Measurements from ENCODE around the gene TOP3A.

- TF ChIP-seq POLR2AphosphoS5 (IDR thresholded peaks at IDR 0.05; ENCODE audit: low read depth) (no peak), EZH2phosphoT487 (IDR thresholded peaks at IDR 0.05; ENCODE audit: unreplicated experiment) (no peak), EZH2 (IDR thresholded peaks at IDR 0.05; ENCODE audit: low read depth, unreplicated experiment) (no peak), CREB1 (CRISPR knock-in tag; IDR thresholded peaks at IDR 0.05; ENCODE audit: low read depth) (no peak), NANOG (IDR thresholded peaks at IDR 0.05; ENCODE audit: borderline replicate concordance) (no peak), JUNB (IDR thresholded peaks at IDR 0.05; ENCODE audit: unreplicated experiment) (no peak)
- TF ChIP-seq, protein P1, sequence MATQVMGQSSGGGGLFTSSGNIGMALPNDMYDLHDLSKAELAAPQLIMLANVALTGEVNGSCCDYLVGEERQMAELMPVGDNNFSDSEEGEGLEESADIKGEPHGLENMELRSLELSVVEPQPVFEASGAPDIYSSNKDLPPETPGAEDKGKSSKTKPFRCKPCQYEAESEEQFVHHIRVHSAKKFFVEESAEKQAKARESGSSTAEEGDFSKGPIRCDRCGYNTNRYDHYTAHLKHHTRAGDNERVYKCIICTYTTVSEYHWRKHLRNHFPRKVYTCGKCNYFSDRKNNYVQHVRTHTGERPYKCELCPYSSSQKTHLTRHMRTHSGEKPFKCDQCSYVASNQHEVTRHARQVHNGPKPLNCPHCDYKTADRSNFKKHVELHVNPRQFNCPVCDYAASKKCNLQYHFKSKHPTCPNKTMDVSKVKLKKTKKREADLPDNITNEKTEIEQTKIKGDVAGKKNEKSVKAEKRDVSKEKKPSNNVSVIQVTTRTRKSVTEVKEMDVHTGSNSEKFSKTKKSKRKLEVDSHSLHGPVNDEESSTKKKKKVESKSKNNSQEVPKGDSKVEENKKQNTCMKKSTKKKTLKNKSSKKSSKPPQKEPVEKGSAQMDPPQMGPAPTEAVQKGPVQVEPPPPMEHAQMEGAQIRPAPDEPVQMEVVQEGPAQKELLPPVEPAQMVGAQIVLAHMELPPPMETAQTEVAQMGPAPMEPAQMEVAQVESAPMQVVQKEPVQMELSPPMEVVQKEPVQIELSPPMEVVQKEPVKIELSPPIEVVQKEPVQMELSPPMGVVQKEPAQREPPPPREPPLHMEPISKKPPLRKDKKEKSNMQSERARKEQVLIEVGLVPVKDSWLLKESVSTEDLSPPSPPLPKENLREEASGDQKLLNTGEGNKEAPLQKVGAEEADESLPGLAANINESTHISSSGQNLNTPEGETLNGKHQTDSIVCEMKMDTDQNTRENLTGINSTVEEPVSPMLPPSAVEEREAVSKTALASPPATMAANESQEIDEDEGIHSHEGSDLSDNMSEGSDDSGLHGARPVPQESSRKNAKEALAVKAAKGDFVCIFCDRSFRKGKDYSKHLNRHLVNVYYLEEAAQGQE (IDR thresholded peaks at IDR 0.05; ENCODE audit: unreplicated experiment) = no peak
- TF ChIP-seq, protein P2, sequence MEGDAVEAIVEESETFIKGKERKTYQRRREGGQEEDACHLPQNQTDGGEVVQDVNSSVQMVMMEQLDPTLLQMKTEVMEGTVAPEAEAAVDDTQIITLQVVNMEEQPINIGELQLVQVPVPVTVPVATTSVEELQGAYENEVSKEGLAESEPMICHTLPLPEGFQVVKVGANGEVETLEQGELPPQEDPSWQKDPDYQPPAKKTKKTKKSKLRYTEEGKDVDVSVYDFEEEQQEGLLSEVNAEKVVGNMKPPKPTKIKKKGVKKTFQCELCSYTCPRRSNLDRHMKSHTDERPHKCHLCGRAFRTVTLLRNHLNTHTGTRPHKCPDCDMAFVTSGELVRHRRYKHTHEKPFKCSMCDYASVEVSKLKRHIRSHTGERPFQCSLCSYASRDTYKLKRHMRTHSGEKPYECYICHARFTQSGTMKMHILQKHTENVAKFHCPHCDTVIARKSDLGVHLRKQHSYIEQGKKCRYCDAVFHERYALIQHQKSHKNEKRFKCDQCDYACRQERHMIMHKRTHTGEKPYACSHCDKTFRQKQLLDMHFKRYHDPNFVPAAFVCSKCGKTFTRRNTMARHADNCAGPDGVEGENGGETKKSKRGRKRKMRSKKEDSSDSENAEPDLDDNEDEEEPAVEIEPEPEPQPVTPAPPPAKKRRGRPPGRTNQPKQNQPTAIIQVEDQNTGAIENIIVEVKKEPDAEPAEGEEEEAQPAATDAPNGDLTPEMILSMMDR (conservative IDR thresholded peaks at IDR 0.05; ENCODE audit: low read depth in 2 of 2) = no peak
Observed at GRCh38 chr17:18327556-18327955, 12.8 kb upstream of the TOP3A start.

Measured in GM23338 (cell line).